Keratinocyte (primary cell): ENCODE results near the gene GRM4. TPM values are rescaled to one million over a fixed set of nuclear protein-coding genes. Genes with fewer than 3 reads are reported as not detected.

ENCODE experiments used
- DNase-seq: peaks from one replicate; pipeline ENCODE4 v3.0.0-alpha.2; 2011; ENCODE audit warnings: low read depth, missing footprints, low spot score
- FAIRE-seq: peaks from 2 replicates; lab custom pipeline; 2011; peaks lifted over from hg19 to GRCh38; lab: Jason Lieb, UNC
- H2AFZ ChIP-seq: 2 replicates; pipeline ENCODE4 v1.6.0; 2012; ENCODE audit warnings: low read length, control low read depth, inconsistent platforms; ENCODE audit not compliant: control insufficient read depth
- H3K27ac ChIP-seq: 2 replicates; pipeline ENCODE4 v1.5.1; 2011; ENCODE audit warnings: low read length; ENCODE audit not compliant: control insufficient read depth, insufficient read depth
- H3K27me3 ChIP-seq: 3 replicates; pipeline ENCODE4 v1.6.0; 2011; ENCODE audit warnings: low read length; ENCODE audit not compliant: control insufficient read depth, insufficient read depth; ENCODE audit errors: extremely low read depth
- H3K36me3 ChIP-seq, 2 experiments: 2 replicates in 1 of 2; 3 replicates in 1 of 2; pipeline ENCODE4 v1.5.1; 2011; ENCODE audit warnings: low read length in 2 of 2, mild to moderate bottlenecking in 1 of 2; ENCODE audit not compliant: control insufficient read depth in 2 of 2, insufficient read depth in 2 of 2; ENCODE audit errors: extremely low read depth in 1 of 2
- H3K4me1 ChIP-seq: 3 replicates; pipeline ENCODE4 v1.5.1; 2011; ENCODE audit warnings: low read length; ENCODE audit not compliant: control insufficient read depth, insufficient read depth; ENCODE audit errors: extremely low read depth
- H3K4me2 ChIP-seq: 3 replicates; pipeline ENCODE4 v1.6.0; 2011; ENCODE audit warnings: low read depth, low read length; ENCODE audit not compliant: control insufficient read depth, insufficient read depth; ENCODE audit errors: extremely low read depth
- H3K4me3 ChIP-seq, 3 experiments: fragments of 200-600 bp in 1 of 3; sonication (generic) in 1 of 3; 2 replicates in 2 of 3; 3 replicates in 1 of 3; pipeline ENCODE4 v1.5.1; 2011 to 2016; ENCODE audit warnings: low read length in 3 of 3, mild to moderate bottlenecking in 3 of 3, control low read depth in 2 of 3, inconsistent platforms in 1 of 3, low read depth in 1 of 3, mixed read lengths in 1 of 3, mixed run types in 1 of 3, moderate library complexity in 1 of 3; ENCODE audit not compliant: control insufficient read depth in 2 of 3, insufficient read depth in 2 of 3; ENCODE audit errors: extremely low read depth in 1 of 3
- H3K79me2 ChIP-seq: 2 replicates; pipeline ENCODE4 v1.6.0; 2012; ENCODE audit warnings: low read length; ENCODE audit not compliant: control insufficient read depth, insufficient read depth
- H3K9ac ChIP-seq: 3 replicates; pipeline ENCODE4 v1.6.0; 2011; ENCODE audit warnings: low read length; ENCODE audit not compliant: control insufficient read depth, insufficient read depth; ENCODE audit errors: extremely low read depth
- H3K9me1 ChIP-seq: 3 replicates; pipeline ENCODE4 v1.6.0; 2011; ENCODE audit warnings: low read length; ENCODE audit not compliant: control insufficient read depth, insufficient read depth; ENCODE audit errors: extremely low read depth
- H3K9me3 ChIP-seq: 2 replicates; pipeline ENCODE4 v1.5.1; 2012; ENCODE audit warnings: low read depth, low read length; ENCODE audit not compliant: control insufficient read depth
- H4K20me1 ChIP-seq: 3 replicates; pipeline ENCODE4 v1.6.0; 2011; ENCODE audit warnings: low read length; ENCODE audit not compliant: control insufficient read depth, insufficient read depth; ENCODE audit errors: extremely low read depth
- EZH2 ChIP-seq: IDR thresholded peaks from one replicate; pipeline ENCODE4 v1.6.1; 2012; ENCODE audit warnings: inconsistent platforms, mild to moderate bottlenecking, low read length, moderate library complexity
- dilution Hi-C: fragments of 300-500 bp; cut with MboI; formaldehyde crosslinking; loops from one replicate; pipeline ENCODE4 v1.7.0; 2020; ENCODE audit warnings: low sequenced_read_pairs; ENCODE audit not compliant: extremely low pct_ligation_motif_present
- polyA plus RNA-seq, 5 experiments: library from polyadenylated mRNA; depleted of rRNA in 3 of 5; stranded (reverse) in 3 of 5; stranded (forward) in 1 of 5; unstranded in 1 of 5; fragments of >200 nt; gene quantifications; 1 replicate in 1 of 5; 2 replicates in 3 of 5; 3 replicates in 1 of 5; pipeline versions ENCODE4 v1.2.1 to v1.2.3, GENCODE V29; 2011 to 2012; ENCODE audit warnings: missing spikeins in 2 of 5, low read depth in 1 of 5, low replicate concordance in 1 of 5
- TF ChIP-seq, protein P1 (sequence below), 3 experiments: IDR thresholded peaks in 1 of 3; conservative IDR thresholded peaks in 1 of 3; optimal IDR thresholded peaks in 1 of 3; 2 replicates in 2 of 3; 3 replicates in 1 of 3; pipeline versions ENCODE3 to v1.5.1; 2011; ENCODE audit warnings: low read length in 3 of 3, mild to moderate bottlenecking in 3 of 3, moderate library complexity in 2 of 3, control low read depth in 1 of 3, inconsistent platforms in 1 of 3; ENCODE audit not compliant: insufficient read depth in 2 of 3; ENCODE audit errors: extremely low read depth in 1 of 3

The GRM4 gene
- polyA plus RNA-seq, 1 donor (not counting 4 experiments of a cell fraction or from before 2014, with no cell fraction given): not detected

DNA sequence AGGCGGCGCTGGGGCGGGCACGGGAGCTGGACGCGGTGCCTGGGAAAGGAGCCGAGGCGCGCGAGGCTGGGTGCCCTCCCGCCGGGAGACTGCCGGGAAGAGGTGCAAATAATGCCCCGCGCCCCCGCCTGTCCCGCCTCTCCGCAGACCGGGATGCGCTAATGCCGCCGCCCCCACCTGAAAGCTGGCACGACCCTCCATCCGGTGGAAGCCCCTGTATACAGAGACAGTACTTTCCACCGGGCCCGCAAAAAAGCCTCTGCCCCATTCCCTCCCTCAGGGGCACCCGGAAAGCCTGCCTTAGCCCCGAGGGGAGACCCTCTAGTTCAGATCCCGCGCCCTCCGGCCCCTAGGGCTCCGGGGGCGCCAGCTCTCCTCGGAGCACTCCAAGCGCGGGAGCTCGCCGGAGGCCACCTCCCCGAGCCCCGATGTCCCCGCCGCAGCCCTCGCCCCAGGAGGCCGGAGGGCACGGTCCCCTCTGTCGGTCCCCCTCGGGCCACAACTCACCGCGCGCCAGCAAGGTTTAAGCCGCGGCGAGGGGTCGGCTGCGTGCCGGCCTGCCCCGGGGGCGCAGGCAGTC is 1.2 kb downstream of the GRM4 start:
- Histone ChIP-seq H3K36me3 (no peaks in the 10 kb centered on the region), H3K9me3 (no peaks in the 10 kb centered on the region), H3K9ac (no peak overlapping the region), H3K4me2 (peak overlapping the region; percentile 78), H3K4me1 (peaks cover 16% of the 10 kb centered on the region), H3K4me3 (peak overlapping the region; percentile 17 to 63 (median 46)), H2AFZ (no peak overlapping the region), H3K9me1 (no peaks in the 10 kb centered on the region), H3K27me3 (peaks cover 51% of the 10 kb centered on the region), H3K79me2 (no peaks in the 10 kb centered on the region), H3K27ac (no peak overlapping the region), H4K20me1 (no peaks in the 10 kb centered on the region)
- TF ChIP-seq EZH2: peak; percentile 5
- TF ChIP-seq, protein P1, sequence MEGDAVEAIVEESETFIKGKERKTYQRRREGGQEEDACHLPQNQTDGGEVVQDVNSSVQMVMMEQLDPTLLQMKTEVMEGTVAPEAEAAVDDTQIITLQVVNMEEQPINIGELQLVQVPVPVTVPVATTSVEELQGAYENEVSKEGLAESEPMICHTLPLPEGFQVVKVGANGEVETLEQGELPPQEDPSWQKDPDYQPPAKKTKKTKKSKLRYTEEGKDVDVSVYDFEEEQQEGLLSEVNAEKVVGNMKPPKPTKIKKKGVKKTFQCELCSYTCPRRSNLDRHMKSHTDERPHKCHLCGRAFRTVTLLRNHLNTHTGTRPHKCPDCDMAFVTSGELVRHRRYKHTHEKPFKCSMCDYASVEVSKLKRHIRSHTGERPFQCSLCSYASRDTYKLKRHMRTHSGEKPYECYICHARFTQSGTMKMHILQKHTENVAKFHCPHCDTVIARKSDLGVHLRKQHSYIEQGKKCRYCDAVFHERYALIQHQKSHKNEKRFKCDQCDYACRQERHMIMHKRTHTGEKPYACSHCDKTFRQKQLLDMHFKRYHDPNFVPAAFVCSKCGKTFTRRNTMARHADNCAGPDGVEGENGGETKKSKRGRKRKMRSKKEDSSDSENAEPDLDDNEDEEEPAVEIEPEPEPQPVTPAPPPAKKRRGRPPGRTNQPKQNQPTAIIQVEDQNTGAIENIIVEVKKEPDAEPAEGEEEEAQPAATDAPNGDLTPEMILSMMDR (optimal IDR thresholded peaks at IDR 0.05 in 1 of 3, IDR thresholded peaks at IDR 0.05 in 1 of 3, conservative IDR thresholded peaks at IDR 0.05 in 1 of 3; ENCODE audit: extremely low read depth in 1 of 3, insufficient read depth in 2 of 3, low read length in 3 of 3): no peak
- dilution Hi-C loops: no loop called here
- FAIRE-seq: no peak
- DNase-seq: no peak

DNA sequence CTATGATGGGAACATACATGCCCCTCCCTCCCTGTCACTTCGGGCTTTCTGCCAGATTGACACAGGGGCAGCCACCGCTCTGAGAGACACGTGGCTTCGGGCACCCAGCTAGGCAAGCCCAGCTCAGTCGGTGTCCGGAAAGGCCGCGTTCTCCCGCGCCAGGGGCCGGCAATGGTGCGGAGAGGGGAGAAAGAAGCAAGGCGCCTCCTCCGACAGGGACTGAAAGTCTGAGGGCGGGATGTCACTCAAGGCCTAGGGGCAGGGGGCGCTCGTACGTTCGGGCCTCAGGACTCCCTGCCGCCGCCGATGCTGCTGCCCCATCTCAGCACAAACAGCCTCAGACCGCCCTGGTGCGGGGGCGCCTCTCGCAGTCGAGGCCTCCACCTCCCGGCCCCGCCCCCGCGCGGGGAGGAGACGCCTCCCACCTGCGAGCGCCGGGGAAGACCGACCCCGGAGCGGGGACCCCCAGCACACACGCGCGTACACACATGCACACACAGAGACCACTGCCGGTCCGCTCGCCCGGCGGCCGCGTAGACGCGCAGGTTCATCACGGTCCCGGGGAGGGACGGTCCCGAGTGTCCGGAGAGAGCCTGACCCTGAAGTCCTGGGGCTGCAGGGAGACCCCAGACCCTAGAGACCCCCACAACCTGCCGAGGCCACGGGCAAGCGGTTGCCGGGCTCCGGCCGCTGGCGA is 1.9 kb downstream of the GRM4 start:
- peak overlapping the region in 2 of 3 experiments; percentile 46 to 63 for H3K4me3 ChIP-seq
- no peak for DNase-seq
- peak overlapping the region; percentile 78 for H3K4me2 ChIP-seq
- dilution Hi-C loops: no loop called here
- no peak for FAIRE-seq
- H3K36me3 ChIP-seq: no peaks in the 10 kb centered on the region
- no peaks in the 10 kb centered on the region for H3K79me2 ChIP-seq
- H3K9ac ChIP-seq: no peak overlapping the region
- H3K27ac ChIP-seq: no peak overlapping the region
- H4K20me1 ChIP-seq: no peaks in the 10 kb centered on the region
- H3K9me1 ChIP-seq: no peaks in the 10 kb centered on the region
- peaks cover 16% of the 10 kb centered on the region for H3K4me1 ChIP-seq
- H3K9me3 ChIP-seq: no peaks in the 10 kb centered on the region
- no peak overlapping the region for H2AFZ ChIP-seq
- peak; percentile 93 for TF ChIP-seq EZH2
- TF ChIP-seq, protein P1 (optimal IDR thresholded peaks at IDR 0.05 in 1 of 3, IDR thresholded peaks at IDR 0.05 in 1 of 3, conservative IDR thresholded peaks at IDR 0.05 in 1 of 3; ENCODE audit: extremely low read depth in 1 of 3, insufficient read depth in 2 of 3, low read length in 3 of 3): peak in 1 of 3 experiments; percentile 45
- H3K27me3 ChIP-seq: peaks cover 51% of the 10 kb centered on the region
